HG03175 (cell line): ENCODE data around the gene COL5A1.

Experiments used
- ATAC-seq: cut with Tn5 transposase; IDR thresholded peaks from one replicate; pipeline ENCODE4 v1.9.1; 2021; ENCODE audit warnings: mild to moderate bottlenecking, moderate library complexity; ENCODE audit not compliant: unreplicated experiment

Gene COL5A1

DNA sequence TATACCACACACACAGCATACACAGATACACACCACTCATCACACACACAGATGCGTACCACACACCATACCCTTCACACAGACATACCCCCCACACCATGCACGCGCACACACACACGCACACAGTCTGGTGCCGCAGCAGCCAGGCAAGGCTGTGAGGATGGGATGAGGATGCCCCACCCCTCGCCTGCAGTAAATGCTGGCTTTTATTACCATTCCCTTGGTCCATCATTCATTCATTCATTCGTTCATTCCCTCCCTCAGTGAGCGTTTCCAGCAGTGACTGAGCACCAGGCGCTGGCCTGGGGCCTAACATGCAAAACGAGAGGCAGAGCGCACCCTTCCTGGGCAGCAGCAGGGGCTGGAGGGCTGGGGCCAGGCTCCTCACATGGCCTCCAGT lies 187.3 kb downstream of the COL5A1 start:
- no peak for ATAC-seq

- no peak for ATAC-seq
These were observed 187.8 kb downstream of the COL5A1 start for GRCh38 chr9:134829356-134829937.

DNA sequence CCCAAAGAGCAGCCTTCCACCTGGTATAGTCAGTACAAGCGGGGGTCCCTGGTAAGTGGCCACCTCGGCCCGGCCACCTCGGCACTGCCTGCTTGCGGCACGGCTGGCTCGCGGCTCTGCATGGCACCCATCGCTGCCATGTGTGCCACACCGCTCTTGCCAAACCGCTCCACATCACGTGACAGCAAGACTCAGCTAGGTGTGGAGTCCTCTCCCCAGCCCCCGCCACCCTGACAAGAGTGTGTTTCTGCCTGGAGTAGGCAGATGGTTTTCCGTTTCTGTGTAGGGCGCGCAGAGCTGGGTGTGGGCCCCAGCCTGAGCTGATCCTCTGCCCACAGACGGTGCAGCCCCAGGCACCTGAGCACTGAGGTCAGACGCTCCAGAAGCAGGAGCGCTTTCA lies 188.5 kb downstream of the COL5A1 start:
- ATAC-seq: no peak

DNA sequence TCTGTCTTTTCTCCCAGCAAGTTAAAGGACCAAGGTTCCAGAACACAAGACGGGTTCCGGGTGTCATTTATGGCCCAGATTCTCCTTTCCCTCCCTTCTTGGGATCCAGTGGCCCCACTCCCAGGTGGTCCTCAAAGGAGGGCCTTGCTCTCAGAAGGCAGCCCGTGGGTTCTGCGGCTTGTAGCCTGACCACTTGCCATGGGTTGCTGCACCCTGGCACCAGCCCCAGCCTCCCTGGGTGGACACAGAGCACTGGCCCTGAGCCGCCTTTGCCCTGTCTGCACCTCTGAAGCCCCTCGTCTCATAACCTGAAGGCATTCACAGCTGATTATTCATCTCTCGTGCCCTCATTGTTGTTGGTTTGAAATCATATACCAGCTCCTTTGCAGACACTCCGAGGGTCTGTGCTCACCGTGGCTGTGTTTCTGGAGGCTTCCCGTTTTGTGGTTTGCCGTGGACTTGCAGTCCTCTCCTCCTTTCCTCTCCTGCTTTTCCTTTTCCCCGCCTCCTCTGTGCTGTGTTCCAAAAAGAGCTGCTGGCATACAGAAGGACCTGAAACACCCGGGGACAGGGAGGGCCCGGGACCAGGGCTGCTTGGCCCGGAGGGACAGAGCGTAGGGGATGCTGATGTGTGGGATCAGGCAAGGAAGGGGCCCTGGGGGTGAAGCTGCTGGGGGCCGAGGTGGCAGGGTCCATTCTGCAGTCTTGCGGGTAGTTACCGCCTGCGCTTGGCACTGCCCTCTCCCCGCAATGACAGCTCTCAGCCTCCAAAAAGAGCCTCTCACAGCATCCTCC lies 189.5 kb downstream of the COL5A1 start:
- no peak for ATAC-seq

DNA sequence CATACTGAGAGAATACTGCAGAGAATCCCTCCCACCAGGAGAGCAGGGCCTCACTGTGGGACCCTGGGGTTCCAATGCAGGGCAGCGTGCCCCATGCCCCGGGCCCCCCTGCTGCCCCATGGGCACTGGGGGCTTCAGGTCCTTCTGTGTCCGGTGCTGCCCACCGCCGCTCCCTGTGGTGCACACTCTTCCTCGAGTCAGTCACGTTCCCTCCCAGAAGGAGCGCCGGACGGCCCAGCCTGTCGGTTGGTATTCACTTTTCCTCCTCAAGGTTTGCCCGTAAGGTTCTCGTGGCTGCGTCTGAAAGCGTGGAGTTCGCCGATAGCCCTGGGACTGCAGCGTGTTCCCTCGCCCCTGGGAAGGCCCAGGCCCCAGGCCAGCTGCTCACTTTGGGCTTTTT lies 190.9 kb downstream of the COL5A1 start:
- no peak for ATAC-seq

GRCh38 chr9:134833294-134833880 lies 191.8 kb downstream of the COL5A1 start:
- ATAC-seq: no peak

DNA sequence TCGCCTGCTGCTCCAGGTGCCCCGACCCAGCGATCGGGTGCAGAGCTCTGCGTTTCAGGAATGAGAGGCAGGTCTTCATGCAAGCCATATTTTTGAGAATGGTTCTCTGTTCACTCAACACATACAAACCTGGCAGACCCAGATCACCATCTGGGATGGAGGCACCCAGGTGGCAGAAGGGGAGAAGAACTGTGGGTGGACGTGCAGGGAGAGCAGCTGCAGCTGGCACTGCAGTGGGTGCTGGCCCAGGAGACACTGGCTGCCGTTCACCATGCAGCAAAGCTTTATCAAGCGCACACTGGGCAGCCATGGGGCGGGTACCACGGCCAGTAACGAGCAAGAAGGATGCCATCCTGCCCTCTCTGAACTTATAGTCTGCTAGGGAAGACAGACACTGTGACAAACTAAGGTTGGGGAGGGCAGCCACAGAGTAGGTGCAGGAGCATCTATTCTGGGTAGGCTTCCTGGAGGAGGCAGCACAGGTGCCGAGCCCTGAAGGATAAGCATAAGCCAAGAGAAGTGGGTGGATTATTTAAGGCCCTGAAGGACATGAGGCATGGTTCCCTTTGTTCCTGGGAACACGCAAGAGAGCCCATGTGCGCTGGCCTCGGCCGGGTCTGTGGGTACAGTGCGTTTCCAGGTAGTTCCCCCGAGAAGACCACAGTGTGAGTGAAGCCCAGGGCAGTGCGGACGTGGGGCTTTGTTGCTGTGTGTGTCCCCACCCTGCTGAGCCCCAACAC lies 192.8 kb downstream of the COL5A1 start:
- ATAC-seq: no peak

- ATAC-seq: no peak
These were observed 193.4 kb downstream of the COL5A1 start for GRCh38 chr9:134834957-134835419.

GRCh38 chr9:134835448-134835847 lies 193.8 kb downstream of the COL5A1 start:
- no peak for ATAC-seq

DNA sequence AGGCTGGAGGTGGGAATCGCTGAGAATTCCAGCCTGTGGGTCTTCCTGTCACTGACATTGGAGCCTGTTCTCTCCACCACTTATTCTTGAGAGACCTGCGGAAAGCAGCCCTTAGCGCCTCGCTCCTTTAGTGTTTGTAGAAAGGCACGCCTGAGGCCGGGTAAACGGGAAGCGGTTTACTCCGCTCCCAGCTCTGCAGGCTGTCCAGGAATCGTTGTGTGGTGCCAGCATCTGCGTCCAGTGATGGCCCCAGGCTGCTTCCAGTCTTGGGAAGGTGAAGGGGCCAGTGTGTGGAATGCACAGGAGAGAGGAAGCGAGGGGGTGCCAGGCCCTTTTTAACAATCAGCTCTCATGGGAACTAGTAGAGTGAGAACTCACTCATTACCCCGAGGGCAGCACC lies 194.4 kb downstream of the COL5A1 start:
- no peak for ATAC-seq

- no peak for ATAC-seq
These were observed 194.9 kb downstream of the COL5A1 start for GRCh38 chr9:134836406-134836970.

GRCh38 chr9:134837529-134837928 lies 195.9 kb downstream of the COL5A1 start:
- no peak for ATAC-seq

- no peak for ATAC-seq
These were observed 197.2 kb downstream of the COL5A1 start for GRCh38 chr9:134838651-134839454.

DNA sequence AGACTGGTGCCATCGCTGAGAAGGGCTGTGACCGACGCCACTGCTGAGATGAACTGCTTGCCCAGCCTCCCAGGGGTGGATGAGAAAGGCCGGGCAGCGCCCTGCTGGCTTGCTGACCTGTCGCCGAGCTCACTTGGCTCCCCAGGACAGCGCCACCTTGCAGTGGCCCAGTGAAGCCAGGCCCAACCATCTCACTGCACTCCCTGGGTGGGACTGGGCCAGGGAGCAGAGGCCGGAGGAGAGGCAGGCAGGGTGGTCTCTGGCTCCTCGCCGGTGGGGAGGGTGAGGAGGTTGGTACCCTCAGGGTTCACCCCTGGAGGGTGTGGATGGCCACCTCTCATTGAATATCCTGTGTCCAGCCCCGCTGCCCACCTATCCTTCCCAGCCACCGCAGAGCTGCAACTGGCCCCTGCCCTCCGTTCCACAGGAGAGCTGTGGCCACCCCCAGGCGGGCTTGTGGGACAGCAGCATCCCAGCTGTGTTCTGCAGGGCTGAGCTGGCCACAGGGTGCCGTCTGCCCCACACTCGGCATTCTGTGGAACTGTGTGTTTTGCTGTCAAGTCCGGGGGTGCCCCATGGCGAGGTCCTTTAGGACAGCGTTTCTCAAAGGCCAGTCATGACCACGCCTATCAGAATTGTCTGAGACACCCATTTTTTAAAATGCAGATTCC lies 198.0 kb downstream of the COL5A1 start:
- ATAC-seq: no peak

DNA sequence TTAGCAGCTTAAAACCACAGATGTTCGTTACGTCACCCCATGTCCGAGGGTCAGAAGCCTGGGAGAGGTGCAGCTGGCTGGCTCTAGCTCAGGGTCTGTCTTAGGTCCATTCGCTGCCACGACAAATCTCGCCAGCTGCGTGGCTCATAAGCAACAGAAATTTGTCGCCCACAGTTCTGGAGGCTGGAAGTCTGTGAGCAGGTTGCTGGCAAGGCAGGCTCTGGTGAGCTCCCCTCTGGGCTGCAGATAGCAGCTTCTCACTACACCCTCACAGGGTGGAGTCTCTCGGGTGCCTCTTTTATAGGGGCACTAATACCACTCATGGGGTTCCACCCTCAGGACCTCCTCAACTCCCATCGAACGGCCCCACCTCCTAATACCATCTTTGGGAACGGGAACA lies 198.9 kb downstream of the COL5A1 start:
- ATAC-seq: no peak

DNA sequence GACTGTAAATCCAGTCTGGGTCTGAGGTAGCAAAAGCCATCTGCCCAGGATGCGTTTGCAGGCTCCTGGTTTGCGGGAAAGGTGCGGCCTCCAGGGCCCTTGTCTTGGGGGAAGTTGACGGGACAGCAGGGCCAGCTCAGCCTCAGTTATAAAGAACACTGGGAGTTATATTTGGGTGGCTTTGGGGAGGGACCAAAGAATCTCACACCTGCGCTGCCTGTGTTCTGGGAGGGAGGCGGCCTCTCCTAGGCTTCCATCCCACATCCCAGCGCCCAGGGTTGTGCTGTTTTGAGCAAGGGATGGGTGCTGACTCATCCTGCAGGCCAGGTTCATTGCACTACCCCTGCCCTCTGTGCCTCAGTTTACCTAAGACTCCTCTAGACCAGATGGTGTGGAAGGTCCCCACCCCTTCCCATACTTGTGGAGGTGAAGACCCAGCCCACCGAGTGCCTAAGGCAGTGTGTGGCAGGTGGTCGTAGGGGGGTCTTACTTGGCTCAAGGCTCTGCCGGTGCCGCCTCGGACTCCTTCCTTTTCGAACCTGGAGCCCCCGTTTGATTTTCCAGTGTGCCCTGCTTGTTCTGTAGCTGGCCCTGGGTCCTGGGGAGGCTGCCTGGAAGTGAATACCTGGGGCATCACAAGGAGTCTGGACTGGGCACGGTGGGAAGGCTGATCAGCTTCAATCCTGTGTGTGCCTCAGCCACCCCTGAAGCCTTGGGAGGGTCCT lies 199.7 kb downstream of the COL5A1 start:
- no peak for ATAC-seq

DNA sequence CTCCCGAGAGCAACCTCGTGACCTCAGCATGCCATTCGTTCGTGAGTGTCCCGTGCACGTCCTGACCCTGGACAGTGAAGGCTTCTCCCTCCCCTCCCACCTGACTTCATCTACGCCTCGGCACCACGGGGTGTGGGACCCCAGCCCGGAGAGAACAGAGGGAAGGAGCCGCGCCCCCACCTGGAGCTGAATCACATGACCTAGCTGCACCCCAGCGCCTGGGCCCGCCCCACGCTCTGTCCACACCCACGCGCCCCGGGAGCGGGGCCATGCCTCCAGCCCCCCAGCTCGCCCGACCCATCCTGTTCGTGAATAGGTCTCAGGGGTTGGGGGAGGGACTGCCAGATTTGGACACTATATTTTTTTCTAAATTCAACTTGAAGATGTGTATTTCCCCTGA lies 200.7 kb downstream of the COL5A1 start:
- ATAC-seq: no peak

DNA sequence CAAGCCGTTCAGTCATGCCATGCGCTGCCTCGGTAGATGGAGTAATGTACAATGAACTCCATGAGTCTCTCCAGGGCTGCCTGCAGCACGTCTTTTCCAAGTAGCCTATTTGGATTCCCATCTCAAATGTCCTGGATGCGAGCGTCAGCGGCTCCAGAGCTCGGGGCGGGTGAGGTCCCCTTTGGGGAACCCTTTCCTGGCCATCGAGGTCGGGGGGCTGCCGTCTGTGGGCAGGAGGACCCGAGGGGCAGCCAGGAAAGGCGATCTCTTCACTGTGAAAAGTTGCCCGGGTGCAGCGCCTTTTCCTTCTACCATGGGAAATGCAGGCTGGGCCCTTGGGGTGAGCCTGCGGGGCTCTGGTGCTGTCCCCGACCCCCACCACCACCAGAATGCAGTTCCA lies 202.1 kb downstream of the COL5A1 start:
- ATAC-seq: no peak

DNA sequence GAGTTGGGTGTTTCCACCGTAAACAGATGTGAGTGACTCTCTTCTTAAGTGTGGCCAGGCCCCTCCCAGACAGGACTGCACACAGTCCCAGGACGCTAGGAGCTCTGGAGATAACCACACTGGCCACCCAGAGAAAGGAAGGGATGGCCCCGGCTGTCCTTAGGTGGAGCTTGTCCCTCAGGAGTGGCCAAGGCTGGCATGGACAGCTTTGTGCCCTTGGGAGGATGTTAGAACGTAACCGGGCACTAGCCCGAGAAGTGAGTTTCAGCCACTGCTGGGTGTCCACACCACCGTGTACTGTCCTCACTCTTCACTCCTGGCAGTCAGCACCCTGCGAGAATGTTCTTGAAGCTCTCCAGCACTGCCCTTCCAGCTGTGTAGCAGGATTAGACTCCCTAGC lies 203.2 kb downstream of the COL5A1 start:
- no peak for ATAC-seq
